Ascending aorta (tissue), 2 donors: ENCODE data around the gene NDUFS3. TPM values are rescaled to one million over a fixed set of nuclear protein-coding genes. Genes with fewer than 3 reads are reported as not detected.

ENCODE experiments used
- DNase-seq, 2 donors: peaks; one replicate each; pipeline ENCODE4 v3.0.0-alpha.2; 2019; ENCODE audit warnings: low spot score in 2 of 2
- H3K27ac ChIP-seq, 2 donors: fragments of 200-600 bp; sonication (generic); one replicate each; pipeline ENCODE4 v1.5.1; 2016 to 2017; ENCODE audit warnings: mild to moderate bottlenecking in 1 of 2
- H3K27me3 ChIP-seq: fragments of 200-600 bp; sonication (generic); one replicate; pipeline ENCODE4 v1.5.1; 2017
- H3K36me3 ChIP-seq, 2 donors: fragments of 200-600 bp; sonication (generic); one replicate each; pipeline ENCODE4 v1.5.1; 2016
- H3K4me1 ChIP-seq, 2 donors: fragments of 200-600 bp; sonication (generic); one replicate each; pipeline ENCODE4 v1.5.1; 2016 to 2017; ENCODE audit warnings: mild to moderate bottlenecking in 1 of 2
- H3K4me3 ChIP-seq, 2 donors: fragments of 200-600 bp; sonication (generic); one replicate each; pipeline ENCODE4 v1.5.1; 2016 to 2017; ENCODE audit warnings: mild to moderate bottlenecking in 1 of 2
- H3K9me3 ChIP-seq, 2 donors: fragments of 200-600 bp; sonication (generic); one replicate each; pipeline ENCODE4 v1.5.1; 2016
- CTCF ChIP-seq, 3 experiments: fragments of 200-600 bp in 2 of 3; fragments of 450-650 bp in 1 of 3; sonication (generic) in 2 of 3; IDR thresholded peaks; one replicate each; pipeline ENCODE4 v1.5.1; 2016 to 2019; ENCODE audit warnings: antibody characterized with exemption in 3 of 3, mild to moderate bottlenecking in 1 of 3, moderate library complexity in 1 of 3
- intact Hi-C: fragments of 100-400 bp; cut with DNase I; formaldehyde crosslinking; loops from one replicate; pipeline ENCODE4 v1.15.1; 2023
- total RNA-seq: library from RNA; depleted of rRNA; stranded (reverse); fragments of >200 nt; gene quantifications from one replicate; pipeline ENCODE4 v1.1.0, GENCODE V29; 2016

The NDUFS3 gene
- total RNA-seq, 1 donor from 2014 or later, result 19.9 TPM

GRCh38 chr11:47564933-47565339, 13.9 kb upstream of the NDUFS3 start:
- Histone ChIP-seq H3K4me3 (peak overlapping the region; percentile 76 to 96), H3K27me3 (no peaks in the 10 kb centered on the region), H3K4me1 (peaks cover 8% of the 10 kb centered on the region in 2 donors), H3K36me3 (peaks cover 5 to 8% of the 10 kb centered on the region in 2 donors), H3K27ac (peak overlapping the region; percentile 76 to 79), H3K9me3 (no peaks in the 10 kb centered on the region)
- no peak for DNase-seq
- TF ChIP-seq CTCF (IDR thresholded peaks at IDR 0.05), result no peak
- intact Hi-C loops, result loop anchor here (5.0 kb wide), 1 partner anchor 98 kb away; no protein-coding TSS in a partner anchor

GRCh38 chr11:47565340-47566148, 13.3 kb upstream of the NDUFS3 start, which contains the start of gene PTPMT1:
TSS of gene PTPMT1 (plus strand) at chr11:47565599. CDS start at chr11:47565623, 24 bp downstream.
- intact Hi-C loops, result loop anchor here (5.0 kb wide), 1 partner anchor 98 kb away; no protein-coding TSS in a partner anchor
- DNase-seq, result peak in 1 of 2 donors; percentile 85
- H3K9me3 ChIP-seq, result no peaks in the 10 kb centered on the region

GRCh38 chr11:47566149-47566698, 12.7 kb upstream of the NDUFS3 start:
- TF ChIP-seq CTCF (IDR thresholded peaks at IDR 0.05), result no peak
- no peaks in the 10 kb centered on the region for H3K27me3 ChIP-seq
- peaks cover 8% of the 10 kb centered on the region in 2 donors for H3K4me1 ChIP-seq
- H3K36me3 ChIP-seq, result peaks cover 8 to 17% of the 10 kb centered on the region in 2 donors
- intact Hi-C loops, result loop anchor here (5.0 kb wide), 1 partner anchor 99 kb away; no protein-coding TSS in a partner anchor
- DNase-seq, result no peak
- peak overlapping the region; percentile 76 to 96 for H3K4me3 ChIP-seq
- H3K27ac ChIP-seq, result peak overlapping the region; percentile 76 to 79
- H3K9me3 ChIP-seq, result no peaks in the 10 kb centered on the region

More at GRCh38 chr11:47565340-47566148, 13.3 kb upstream of the NDUFS3 start, which contains the start of gene PTPMT1:
- no peaks in the 10 kb centered on the region for H3K27me3 ChIP-seq
- TF ChIP-seq CTCF (IDR thresholded peaks at IDR 0.05), result no peak
- H3K27ac ChIP-seq, result peak within 1 kb of the TSS; percentile 76 to 79
- H3K4me3 ChIP-seq, result peak within 1 kb of the TSS; percentile 76 to 96
- peaks cover 8% of the 10 kb centered on the region in 2 donors for H3K4me1 ChIP-seq
- peaks cover 5 to 12% of the 10 kb centered on the region in 2 donors for H3K36me3 ChIP-seq

- Histone ChIP-seq H3K27me3 (no peaks in the 10 kb centered on the region), H3K4me3 (no peak overlapping the region), H3K27ac (no peak overlapping the region), H3K9me3 (no peaks in the 10 kb centered on the region), H3K4me1 (peaks cover 8% of the 10 kb centered on the region in 2 donors), H3K36me3 (peaks cover 40 to 49% of the 10 kb centered on the region in 2 donors)
- no peak for DNase-seq
- intact Hi-C loops, result loop anchor here (5.0 kb wide), 1 partner anchor 102 kb away; no protein-coding TSS in a partner anchor
- TF ChIP-seq CTCF (IDR thresholded peaks at IDR 0.05), result no peak
Observed at GRCh38 chr11:47569646-47570045, 9.2 kb upstream of the NDUFS3 start.

- intact Hi-C loops, result no loop called here
- DNase-seq, result no peak
- H3K4me3 ChIP-seq, result no peak overlapping the region
- H3K36me3 ChIP-seq, result peaks cover 47 to 53% of the 10 kb centered on the region in 2 donors
- H3K27me3 ChIP-seq, result no peaks in the 10 kb centered on the region
- no peak overlapping the region for H3K27ac ChIP-seq
- no peaks in the 10 kb centered on the region for H3K9me3 ChIP-seq
- H3K4me1 ChIP-seq, result peaks cover 4 to 6% of the 10 kb centered on the region in 2 donors
- TF ChIP-seq CTCF (IDR thresholded peaks at IDR 0.05), result no peak
Observed at GRCh38 chr11:47570651-47571356, 8.1 kb upstream of the NDUFS3 start.
